PFSK-1 (cell line): Measurements from ENCODE around the gene CIP2A. TPM values are rescaled to one million over a fixed set of nuclear protein-coding genes. Genes with fewer than 3 reads are reported as not detected.
A peak's percentile ranks its signal among the peaks of the same experiment; 100 is the strongest.

ENCODE experiments used
- FOXP2 ChIP-seq: optimal IDR thresholded peaks from 2 replicates; pipeline ENCODE3; 2011; ENCODE audit warnings: borderline replicate concordance, control low read depth, inconsistent platforms; ENCODE audit not compliant: insufficient read depth; ENCODE audit errors: extremely low read length, extremely low read depth
- POLR2AphosphoS5 ChIP-seq: IDR thresholded peaks from 2 replicates; pipeline ENCODE4 v1.6.1; 2012; ENCODE audit warnings: low read depth, mild to moderate bottlenecking, control low read depth, low read length, moderate library complexity
- SIN3A ChIP-seq: IDR thresholded peaks from 2 replicates; pipeline ENCODE4 v1.6.1; 2012; ENCODE audit warnings: mild to moderate bottlenecking, low read length, moderate library complexity, borderline replicate concordance; ENCODE audit not compliant: insufficient read depth
- TAF1 ChIP-seq: IDR thresholded peaks from 2 replicates; pipeline ENCODE4 v1.6.1; 2012; ENCODE audit warnings: low read length, control low read depth, borderline replicate concordance; ENCODE audit not compliant: insufficient read depth
- polyA plus RNA-seq: library from polyadenylated mRNA; unstranded; fragments of >200 nt; gene quantifications from one replicate; pipeline ENCODE4 v1.2.1, GENCODE V29; 2012; ENCODE audit warnings: low read depth, missing spikeins; ENCODE audit not compliant: insufficient read length
- TF ChIP-seq, protein P1 (sequence below), 2 experiments: IDR thresholded peaks; 2 replicates each; pipeline versions ENCODE4 v1.6.1 to v1.8.0; 2011 to 2012; ENCODE audit warnings: low read depth in 2 of 2, low read length in 2 of 2, control low read depth in 1 of 2, inconsistent platforms in 1 of 2, mild to moderate bottlenecking in 1 of 2, moderate library complexity in 1 of 2; ENCODE audit not compliant: insufficient read depth in 1 of 2

Gene CIP2A
- polyA plus RNA-seq = 4.6 TPM

DNA sequence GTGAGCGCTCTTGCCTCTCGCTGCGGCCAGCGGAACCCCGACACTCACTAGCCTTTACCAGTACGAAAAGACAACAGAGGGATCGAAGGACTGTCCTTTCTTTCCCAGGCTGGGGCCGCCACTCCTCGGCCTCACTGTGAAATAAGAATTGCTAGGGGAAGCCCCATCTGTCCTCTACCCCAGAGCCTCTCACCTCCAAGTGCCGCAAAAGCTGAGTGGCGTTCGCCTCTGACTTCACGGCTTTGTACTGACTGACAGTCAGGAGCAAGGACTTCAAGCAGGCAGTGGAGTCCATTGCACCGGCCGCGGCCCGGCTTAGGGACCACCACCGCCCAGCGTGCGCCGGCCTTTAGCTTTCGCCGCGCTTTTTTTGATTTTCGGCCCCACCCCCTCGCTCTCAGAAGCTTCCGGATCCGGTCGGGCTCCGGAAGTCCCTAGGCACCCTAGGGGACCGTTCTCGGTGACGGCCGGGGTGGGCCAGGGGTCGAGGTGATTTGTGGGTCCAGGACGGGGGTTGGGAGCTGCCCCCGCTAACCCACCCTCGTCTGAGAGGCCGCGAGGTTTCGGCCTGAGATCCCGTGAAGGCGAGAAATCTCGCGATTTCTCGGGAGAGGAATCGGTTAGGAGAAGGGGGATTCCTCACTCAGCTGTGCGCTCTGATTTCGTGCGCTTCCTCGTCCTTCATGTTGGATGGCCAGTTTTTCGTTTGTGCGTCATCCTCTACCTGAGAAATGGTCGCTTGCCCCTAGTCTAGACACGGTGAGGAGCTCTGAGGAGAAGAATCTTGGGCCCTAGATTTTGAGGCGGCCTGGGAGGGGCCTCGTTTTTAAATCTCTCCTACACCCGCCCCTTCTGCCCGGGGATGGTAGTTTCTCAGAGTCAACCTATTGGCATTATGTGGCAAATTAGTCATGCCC lies at the start of gene CIP2A, which contains the start of gene DZIP3:
Gene CIP2A (minus strand): TSS at position 358 of the 917 bp plus-strand sequence. CDS start 63 bp downstream, at position 295.
Gene DZIP3 (plus strand): TSS at position 642 of the 917 bp plus-strand sequence. CDS start 15,685 bp downstream, outside the sequence.
- TF ChIP-seq POLR2AphosphoS5 (peak; percentile 70), SIN3A (peak; percentile 33; the same call in 1 of the 2 replicates), FOXP2 (peak; percentile 47), TAF1 (no peak)
- TF ChIP-seq, protein P1, sequence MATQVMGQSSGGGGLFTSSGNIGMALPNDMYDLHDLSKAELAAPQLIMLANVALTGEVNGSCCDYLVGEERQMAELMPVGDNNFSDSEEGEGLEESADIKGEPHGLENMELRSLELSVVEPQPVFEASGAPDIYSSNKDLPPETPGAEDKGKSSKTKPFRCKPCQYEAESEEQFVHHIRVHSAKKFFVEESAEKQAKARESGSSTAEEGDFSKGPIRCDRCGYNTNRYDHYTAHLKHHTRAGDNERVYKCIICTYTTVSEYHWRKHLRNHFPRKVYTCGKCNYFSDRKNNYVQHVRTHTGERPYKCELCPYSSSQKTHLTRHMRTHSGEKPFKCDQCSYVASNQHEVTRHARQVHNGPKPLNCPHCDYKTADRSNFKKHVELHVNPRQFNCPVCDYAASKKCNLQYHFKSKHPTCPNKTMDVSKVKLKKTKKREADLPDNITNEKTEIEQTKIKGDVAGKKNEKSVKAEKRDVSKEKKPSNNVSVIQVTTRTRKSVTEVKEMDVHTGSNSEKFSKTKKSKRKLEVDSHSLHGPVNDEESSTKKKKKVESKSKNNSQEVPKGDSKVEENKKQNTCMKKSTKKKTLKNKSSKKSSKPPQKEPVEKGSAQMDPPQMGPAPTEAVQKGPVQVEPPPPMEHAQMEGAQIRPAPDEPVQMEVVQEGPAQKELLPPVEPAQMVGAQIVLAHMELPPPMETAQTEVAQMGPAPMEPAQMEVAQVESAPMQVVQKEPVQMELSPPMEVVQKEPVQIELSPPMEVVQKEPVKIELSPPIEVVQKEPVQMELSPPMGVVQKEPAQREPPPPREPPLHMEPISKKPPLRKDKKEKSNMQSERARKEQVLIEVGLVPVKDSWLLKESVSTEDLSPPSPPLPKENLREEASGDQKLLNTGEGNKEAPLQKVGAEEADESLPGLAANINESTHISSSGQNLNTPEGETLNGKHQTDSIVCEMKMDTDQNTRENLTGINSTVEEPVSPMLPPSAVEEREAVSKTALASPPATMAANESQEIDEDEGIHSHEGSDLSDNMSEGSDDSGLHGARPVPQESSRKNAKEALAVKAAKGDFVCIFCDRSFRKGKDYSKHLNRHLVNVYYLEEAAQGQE (IDR thresholded peaks at IDR 0.05; ENCODE audit: insufficient read depth in 1 of 2, low read depth in 2 of 2, low read length in 2 of 2) = 0 out of 4 replicates have a peak, but pooled peaks of 1 of the 2 experiments have one; percentile 5

DNA sequence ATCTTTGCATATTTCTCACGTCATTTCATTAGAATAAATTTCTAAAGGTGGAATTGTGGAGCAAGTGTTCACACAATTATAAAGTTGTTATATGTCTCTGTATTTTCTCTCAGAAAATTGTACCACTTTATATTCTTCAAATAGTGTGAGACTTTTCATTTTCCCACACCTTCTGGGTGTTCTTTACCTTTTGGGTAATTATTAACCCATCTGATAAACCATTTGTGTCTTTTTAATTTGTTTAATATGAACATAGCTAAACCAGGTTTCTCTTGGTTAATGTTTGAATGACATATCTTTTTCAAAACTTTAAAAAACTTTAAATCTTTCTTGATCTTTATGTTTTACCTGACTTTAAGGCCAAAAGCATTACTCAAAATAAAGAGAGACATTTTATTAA lies 40.7 kb upstream of the CIP2A start:
- TF ChIP-seq POLR2AphosphoS5 = no peak
- no peak for TF ChIP-seq TAF1
- TF ChIP-seq SIN3A = no peak
- TF ChIP-seq, protein P1 (IDR thresholded peaks at IDR 0.05; ENCODE audit: insufficient read depth in 1 of 2, low read depth in 2 of 2, low read length in 2 of 2) = no peak
- no peak for TF ChIP-seq FOXP2

DNA sequence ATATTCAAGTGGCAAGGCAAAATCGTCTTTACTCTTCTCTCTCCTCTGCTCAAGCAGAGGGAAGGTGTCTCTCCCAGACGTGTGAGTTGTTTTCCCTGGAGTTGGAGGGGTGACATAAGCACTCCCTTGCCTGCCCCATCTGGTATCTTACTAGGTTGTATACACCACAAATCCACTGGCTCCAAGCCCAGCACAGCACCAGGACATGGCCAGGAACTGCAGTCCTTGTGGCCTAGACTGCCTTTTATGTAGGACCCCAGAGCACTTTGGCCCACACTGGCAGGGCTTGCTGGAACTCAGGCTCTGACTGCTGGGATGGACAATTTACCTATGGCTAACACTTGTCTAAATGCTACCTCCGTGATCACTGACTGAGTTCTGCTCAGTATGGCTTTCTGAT lies 34.3 kb upstream of the CIP2A start:
- no peak for TF ChIP-seq POLR2AphosphoS5
- no peak for TF ChIP-seq FOXP2
- no peak for TF ChIP-seq TAF1
- TF ChIP-seq, protein P1 (IDR thresholded peaks at IDR 0.05; ENCODE audit: insufficient read depth in 1 of 2, low read depth in 2 of 2, low read length in 2 of 2) = no peak
- TF ChIP-seq SIN3A = no peak

DNA sequence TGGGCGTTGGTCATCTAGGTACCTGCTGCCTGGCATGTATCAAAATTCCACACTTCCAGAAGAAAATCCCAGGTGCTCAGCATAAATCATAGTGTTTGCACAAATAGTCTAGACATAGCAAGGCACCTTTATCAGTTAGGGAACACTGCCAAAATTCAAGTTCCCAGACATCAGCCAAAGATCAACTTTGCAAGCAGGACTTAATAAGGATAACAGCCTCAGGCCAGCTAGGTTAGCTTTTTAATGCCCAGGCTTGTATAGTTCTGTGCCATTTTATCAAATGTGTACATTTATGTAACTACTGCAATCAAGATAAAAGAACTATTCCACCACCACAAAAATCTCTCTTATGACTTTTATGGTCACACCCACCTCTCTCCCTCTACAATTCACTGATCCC lies 31.0 kb upstream of the CIP2A start:
- TF ChIP-seq SIN3A (no peak), POLR2AphosphoS5 (no peak), TAF1 (no peak), FOXP2 (no peak)
- TF ChIP-seq, protein P1 (IDR thresholded peaks at IDR 0.05; ENCODE audit: insufficient read depth in 1 of 2, low read depth in 2 of 2, low read length in 2 of 2) = no peak
